H9 (cell line): ENCODE results near the gene STAMBPL1. TPM values are rescaled to one million over a fixed set of nuclear protein-coding genes. Genes with fewer than 3 reads are reported as not detected.

ENCODE experiments used
- DNase-seq: peaks from one replicate; pipeline ENCODE4 v3.0.0-alpha.2; 2017
- H2AFZ ChIP-seq: one replicate; pipeline ENCODE4 v1.6.1; 2013; ENCODE audit warnings: mild to moderate bottlenecking, low read length, control low read depth, moderate library complexity
- H2AK5ac ChIP-seq: 2 replicates; pipeline ENCODE4 v1.6.1; 2013; ENCODE audit warnings: low read length, control low read depth, mixed read lengths; ENCODE audit not compliant: insufficient read length
- H2BK120ac ChIP-seq: one replicate; pipeline ENCODE4 v1.6.1; 2013; ENCODE audit warnings: low read depth, mild to moderate bottlenecking, low read length, control low read depth, inconsistent platforms; ENCODE audit not compliant: poor library complexity, severe bottlenecking
- H2BK12ac ChIP-seq: 2 replicates; pipeline ENCODE4 v1.6.1; 2013; ENCODE audit warnings: low read length, control low read depth, mixed read lengths, low read depth; ENCODE audit not compliant: insufficient read length
- H2BK15ac ChIP-seq: 2 replicates; pipeline ENCODE4 v1.6.1; 2013; ENCODE audit warnings: low read depth, low read length, control low read depth
- H2BK20ac ChIP-seq: one replicate; pipeline ENCODE4 v1.6.1; 2013; ENCODE audit warnings: low read depth, mild to moderate bottlenecking, low read length, control low read depth, inconsistent platforms; ENCODE audit not compliant: poor library complexity, severe bottlenecking
- H2BK5ac ChIP-seq: 2 replicates; pipeline ENCODE4 v1.6.1; 2013; ENCODE audit warnings: low read length, control low read depth, mixed read lengths; ENCODE audit not compliant: insufficient read length
- H3K14ac ChIP-seq: 2 replicates; pipeline ENCODE4 v1.6.1; 2013; ENCODE audit warnings: low read length, control low read depth; ENCODE audit not compliant: insufficient read depth
- H3K18ac ChIP-seq: 2 replicates; pipeline ENCODE4 v1.6.1; 2013; ENCODE audit warnings: low read depth, mild to moderate bottlenecking, mixed read lengths, low read length, control low read depth; ENCODE audit not compliant: insufficient read length
- H3K23ac ChIP-seq: 2 replicates; pipeline ENCODE4 v1.6.1; 2013; ENCODE audit warnings: low read length, control low read depth, mixed read lengths, low read depth; ENCODE audit not compliant: insufficient read length
- H3K23me2 ChIP-seq: 2 replicates; pipeline ENCODE4 v1.6.1; 2013; ENCODE audit warnings: low read depth, mild to moderate bottlenecking, mixed read lengths, low read length, control low read depth; ENCODE audit not compliant: insufficient read length, poor library complexity, severe bottlenecking
- H3K27ac ChIP-seq: 2 replicates; pipeline ENCODE4 v1.5.1; 2013; ENCODE audit warnings: low read length, control low read depth, mixed read lengths, low read depth; ENCODE audit not compliant: insufficient read length
- H3K27me3 ChIP-seq: 2 replicates; pipeline ENCODE4 v1.6.1; 2013; ENCODE audit warnings: low read length, control low read depth, inconsistent platforms; ENCODE audit not compliant: insufficient read depth
- H3K4ac ChIP-seq: 2 replicates; pipeline ENCODE4 v1.6.1; 2013; ENCODE audit warnings: low read depth, mild to moderate bottlenecking, control low read depth, inconsistent platforms, low read length, moderate library complexity
- H3K4me1 ChIP-seq: 2 replicates; pipeline ENCODE4 v1.6.1; 2013; ENCODE audit warnings: low read length, control low read depth, inconsistent platforms; ENCODE audit not compliant: insufficient read depth
- H3K4me2 ChIP-seq: 2 replicates; pipeline ENCODE4 v1.6.1; 2013; ENCODE audit warnings: low read length, control low read depth, mixed read lengths; ENCODE audit not compliant: insufficient read length, insufficient read depth
- H3K56ac ChIP-seq: 2 replicates; pipeline ENCODE4 v1.6.1; 2013; ENCODE audit warnings: low read depth, mild to moderate bottlenecking, mixed read lengths, low read length, control low read depth; ENCODE audit not compliant: insufficient read length
- H3K79me1 ChIP-seq: 2 replicates; pipeline ENCODE4 v1.6.1; 2013; ENCODE audit warnings: low read depth, mild to moderate bottlenecking, moderate library complexity, low read length, control low read depth, inconsistent platforms; ENCODE audit not compliant: insufficient read depth, poor library complexity, severe bottlenecking
- H3K79me2 ChIP-seq: 2 replicates; pipeline ENCODE4 v1.6.1; 2013; ENCODE audit warnings: low read length, control low read depth, inconsistent platforms; ENCODE audit not compliant: insufficient read depth
- H3K9ac ChIP-seq: 2 replicates; pipeline ENCODE4 v1.6.1; 2013; ENCODE audit warnings: low read length, control low read depth, mixed read lengths; ENCODE audit not compliant: insufficient read length; ENCODE audit errors: extremely low read depth
- H3K9me3 ChIP-seq: one replicate; pipeline ENCODE4 v1.6.1; 2013; ENCODE audit warnings: low read depth, low read length, inconsistent platforms; ENCODE audit not compliant: control insufficient read depth
- H3T11ph ChIP-seq: one replicate; pipeline ENCODE4 v1.6.1; 2013; ENCODE audit warnings: mild to moderate bottlenecking, low read length, control low read depth, inconsistent platforms
- H4K20me1 ChIP-seq: one replicate; pipeline ENCODE4 v1.6.1; 2013; ENCODE audit not compliant: control insufficient read depth, insufficient read length, insufficient read depth
- H4K5ac ChIP-seq: 2 replicates; pipeline ENCODE4 v1.6.1; 2013; ENCODE audit warnings: low read depth, mild to moderate bottlenecking, mixed read lengths, low read length, control low read depth; ENCODE audit not compliant: insufficient read length
- H4K8ac ChIP-seq: replicated peaks from 2 replicates; pipeline ENCODE4 v1.6.1; 2013; ENCODE audit warnings: low read length, control low read depth, mixed read lengths, low read depth; ENCODE audit not compliant: insufficient read length
- H4K91ac ChIP-seq: 2 replicates; pipeline ENCODE4 v1.6.1; 2013; ENCODE audit warnings: low read depth, mild to moderate bottlenecking, moderate library complexity, mixed read lengths, low read length, control low read depth; ENCODE audit not compliant: insufficient read length
- H3K27ac Mint-ChIP-seq, 3 experiments: 2 replicates in 2 of 3; 3 replicates in 1 of 3; pipeline ENCODE4 v1.8.0; 2020 to 2021; ENCODE audit warnings: mixed read lengths in 3 of 3, mild to moderate bottlenecking in 1 of 3, moderate library complexity in 1 of 3
- H3K27me3 Mint-ChIP-seq: 2 replicates; pipeline ENCODE4 v1.8.0; 2021; ENCODE audit warnings: low read depth, mild to moderate bottlenecking, moderate library complexity, mixed read lengths
- H3K36me3 Mint-ChIP-seq, 3 experiments: 2 replicates in 2 of 3; 3 replicates in 1 of 3; pipeline ENCODE4 v1.8.0; 2020 to 2021; ENCODE audit warnings: low read depth in 3 of 3, mixed read lengths in 3 of 3; ENCODE audit not compliant: insufficient read depth in 1 of 3
- H3K4me1 Mint-ChIP-seq, 2 experiments: 2 replicates each; pipeline ENCODE4 v1.8.0; 2020; ENCODE audit warnings: mixed read lengths in 2 of 2
- H3K4me3 Mint-ChIP-seq, 2 experiments: 2 replicates in 1 of 2; 3 replicates in 1 of 2; pipeline ENCODE4 v1.8.0; 2020 to 2021; ENCODE audit warnings: mild to moderate bottlenecking in 2 of 2, mixed read lengths in 2 of 2, moderate library complexity in 1 of 2
- H3K9me3 Mint-ChIP-seq, 2 experiments: 2 replicates in 1 of 2; 3 replicates in 1 of 2; pipeline ENCODE4 v1.8.0; 2020; ENCODE audit warnings: mild to moderate bottlenecking in 2 of 2, mixed read lengths in 2 of 2, moderate library complexity in 1 of 2
- WGBS: extraction: QIAGEN DNeasy Blood & Tissue Kit; methylation state at CpG from one replicate; pipeline ENCODE4 v1.1.7; 2013; ENCODE audit warnings: missing lambda C conversion rate, low lambda C conversion rate, mixed read lengths; ENCODE audit not compliant: insufficient read length; ENCODE audit errors: extremely low coverage; 5-methylcytosine and 5-hydroxymethylcytosine counted together
- total RNA-seq: library from RNA; stranded (reverse); gene quantifications from 2 replicates; pipeline ENCODE4 v1.2.1, GENCODE V29; 2021
- TF ChIP-seq, protein P1 (sequence below): fragments of 200-600 bp; sonication (generic); conservative IDR thresholded peaks from 3 replicates; pipeline ENCODE4 v1.8.0; 2021; ENCODE audit warnings: antibody characterized with exemption, mild to moderate bottlenecking

The STAMBPL1 gene
- total RNA-seq, 1 experiment from 2014 or later: 3.2 TPM

- Histone ChIP-seq H4K8ac (no peak overlapping the region), H4K91ac (no peak overlapping the region), H2BK120ac (no peak overlapping the region), H3K4me1 (no peaks in the 10 kb centered on the region), H4K5ac (no peak overlapping the region), H3K4me2 (no peak overlapping the region), H2AK5ac (no peak overlapping the region), H2AFZ (no peak overlapping the region), H3K27me3 (no peaks in the 10 kb centered on the region), H3K27ac (no peak overlapping the region), H3K56ac (no peak overlapping the region), H3K9ac (no peak overlapping the region), H2BK12ac (no peak overlapping the region), H3K18ac (no peak overlapping the region), H3K4ac (no peak overlapping the region), H2BK5ac (no peak overlapping the region), H3K9me3 (no peaks in the 10 kb centered on the region), H3K14ac (no peak overlapping the region), H3K23ac (no peak overlapping the region), H3K79me1 (no peaks in the 10 kb centered on the region), H2BK20ac (no peak overlapping the region), H3K79me2 (no peaks in the 10 kb centered on the region), H3T11ph (no peak overlapping the region), H3K23me2 (no peaks in the 10 kb centered on the region), H4K20me1 (no peaks in the 10 kb centered on the region), H2BK15ac (no peak overlapping the region)
- no peaks in the 10 kb centered on the region for H3K36me3 Mint-ChIP-seq
- H3K27me3 Mint-ChIP-seq: no peaks in the 10 kb centered on the region; the same call in 1 of the 2 replicates
- H3K4me3 Mint-ChIP-seq: no peak overlapping the region
- TF ChIP-seq, protein P1, sequence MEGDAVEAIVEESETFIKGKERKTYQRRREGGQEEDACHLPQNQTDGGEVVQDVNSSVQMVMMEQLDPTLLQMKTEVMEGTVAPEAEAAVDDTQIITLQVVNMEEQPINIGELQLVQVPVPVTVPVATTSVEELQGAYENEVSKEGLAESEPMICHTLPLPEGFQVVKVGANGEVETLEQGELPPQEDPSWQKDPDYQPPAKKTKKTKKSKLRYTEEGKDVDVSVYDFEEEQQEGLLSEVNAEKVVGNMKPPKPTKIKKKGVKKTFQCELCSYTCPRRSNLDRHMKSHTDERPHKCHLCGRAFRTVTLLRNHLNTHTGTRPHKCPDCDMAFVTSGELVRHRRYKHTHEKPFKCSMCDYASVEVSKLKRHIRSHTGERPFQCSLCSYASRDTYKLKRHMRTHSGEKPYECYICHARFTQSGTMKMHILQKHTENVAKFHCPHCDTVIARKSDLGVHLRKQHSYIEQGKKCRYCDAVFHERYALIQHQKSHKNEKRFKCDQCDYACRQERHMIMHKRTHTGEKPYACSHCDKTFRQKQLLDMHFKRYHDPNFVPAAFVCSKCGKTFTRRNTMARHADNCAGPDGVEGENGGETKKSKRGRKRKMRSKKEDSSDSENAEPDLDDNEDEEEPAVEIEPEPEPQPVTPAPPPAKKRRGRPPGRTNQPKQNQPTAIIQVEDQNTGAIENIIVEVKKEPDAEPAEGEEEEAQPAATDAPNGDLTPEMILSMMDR: no peak
- H3K4me1 Mint-ChIP-seq: peaks cover 0 to 3% of the 10 kb centered on the region in 2 experiments; a peak in 3 of 4 replicates
- H3K27ac Mint-ChIP-seq: no peak overlapping the region
- DNase-seq: no peak
- WGBS: no CpG with 5 or more reads among the region's 6 CpGs
- H3K9me3 Mint-ChIP-seq: no peaks in the 10 kb centered on the region
Observed at GRCh38 chr10:88841316-88842111, 38.5 kb upstream of the STAMBPL1 start.
